H1 (cell line): ENCODE measurements around the gene CHST3. TPM values are rescaled to one million over a fixed set of nuclear protein-coding genes. Genes with fewer than 3 reads are reported as not detected.

Experiments used
- CTCF ChIA-PET: fragments of 300-600 bp; sonication (Branson Sonifier 250); formaldehyde crosslinking; loops from one replicate; lab custom pipeline; 2021; ENCODE audit not compliant: partially characterized antibody; lab: Charles Lee
- POLR2A ChIA-PET: fragments of 300-600 bp; sonication (Branson Sonifier 250); formaldehyde crosslinking; loops from one replicate; lab custom pipeline; 2021; ENCODE audit warnings: inconsistent platforms; ENCODE audit not compliant: partially characterized antibody; lab: Charles Lee
- DNase-seq, 2 experiments: peaks; one replicate each; pipeline versions ENCODE4 v3.0.0 to v3.0.0-alpha.2; 2010 to 2022; ENCODE audit warnings: low spot score in 2 of 2, low read depth in 1 of 2, mixed read lengths in 1 of 2
- FAIRE-seq: peaks from 2 replicates; lab custom pipeline; 2011; peaks lifted over from hg19 to GRCh38; lab: Jason Lieb, UNC
- H2AFZ ChIP-seq: 2 replicates; pipeline ENCODE4 v1.8.1; 2012; ENCODE audit warnings: low read length, inconsistent platforms
- H2AK5ac ChIP-seq: 2 replicates; pipeline ENCODE4 v1.6.1; 2013; ENCODE audit warnings: low read depth, low read length
- H2BK120ac ChIP-seq: replicated peaks from 2 replicates; pipeline ENCODE3; 2013; ENCODE audit warnings: low read depth, low read length, inconsistent platforms
- H2BK12ac ChIP-seq: 2 replicates; pipeline ENCODE4 v1.6.1; 2013; ENCODE audit warnings: low read depth, low read length
- H2BK15ac ChIP-seq: 2 replicates; pipeline ENCODE4 v1.6.1; 2013; ENCODE audit warnings: low read length
- H2BK20ac ChIP-seq: 2 replicates; pipeline ENCODE4 v1.6.1; 2013; ENCODE audit warnings: low read length
- H2BK5ac ChIP-seq: 2 replicates; pipeline ENCODE4 v1.6.1; 2013; ENCODE audit warnings: low read depth, low read length
- H3K14ac ChIP-seq: 2 replicates; pipeline ENCODE4 v1.6.1; 2013; ENCODE audit warnings: inconsistent platforms; ENCODE audit not compliant: insufficient read length
- H3K18ac ChIP-seq: 2 replicates; pipeline ENCODE4 v1.6.1; 2013; ENCODE audit warnings: low read length; ENCODE audit errors: extremely low read depth
- H3K23ac ChIP-seq: 2 replicates; pipeline ENCODE4 v1.6.1; 2013; ENCODE audit warnings: inconsistent platforms; ENCODE audit not compliant: insufficient read length
- H3K23me2 ChIP-seq: 2 replicates; pipeline ENCODE4 v1.6.1; 2013; ENCODE audit warnings: low read depth, low read length
- H3K27ac ChIP-seq: 2 replicates; pipeline ENCODE4 v1.6.1; 2011; ENCODE audit warnings: low read depth, low read length, inconsistent platforms
- H3K27me3 ChIP-seq, 4 experiments: replicated peaks in 1 of 4; 1 replicate in 1 of 4; 2 replicates in 3 of 4; pipeline versions ENCODE4 v1.6.1 to v1.8.1; 2011 to 2013; ENCODE audit warnings: low read length in 3 of 4, mild to moderate bottlenecking in 3 of 4, inconsistent platforms in 2 of 4, mixed read lengths in 2 of 4, moderate library complexity in 1 of 4; ENCODE audit not compliant: control insufficient read depth in 3 of 4, insufficient read depth in 3 of 4; ENCODE audit errors: extremely low read depth in 1 of 4
- H3K36me3 ChIP-seq, 4 experiments: 2 replicates each; pipeline versions ENCODE4 v1.6.1 to v1.8.1; 2011 to 2013; ENCODE audit warnings: mild to moderate bottlenecking in 4 of 4, low read length in 3 of 4, moderate library complexity in 2 of 4, control low read depth in 1 of 4, inconsistent platforms in 1 of 4; ENCODE audit not compliant: insufficient read depth in 4 of 4, control insufficient read depth in 2 of 4
- H3K4ac ChIP-seq: replicated peaks from 2 replicates; pipeline ENCODE3; 2013; ENCODE audit warnings: low read length, low read depth, mixed read lengths, inconsistent platforms; ENCODE audit not compliant: insufficient read length
- H3K4me1 ChIP-seq, 4 experiments: replicated peaks in 1 of 4; 1 replicate in 1 of 4; 2 replicates in 3 of 4; pipeline versions ENCODE4 v1.6.1 to v1.8.1; 2011 to 2013; ENCODE audit warnings: low read length in 3 of 4, inconsistent platforms in 2 of 4, mixed read lengths in 1 of 4; ENCODE audit not compliant: insufficient read depth in 4 of 4, control insufficient read depth in 3 of 4
- H3K4me2 ChIP-seq, 2 experiments: 2 replicates each; pipeline versions ENCODE4 v1.6.1 to v1.8.1; 2011 to 2013; ENCODE audit warnings: low read depth in 2 of 2, low read length in 2 of 2, control low read depth in 1 of 2, inconsistent platforms in 1 of 2, mild to moderate bottlenecking in 1 of 2; ENCODE audit not compliant: insufficient read depth in 1 of 2
- H3K4me3 ChIP-seq, 4 experiments: fragments of 200-600, 300-600 bp in 1 of 4; sonication (generic), shearing (Covaris generic), sonication (Bioruptor Twin) in 1 of 4; 2 replicates each; pipeline versions ENCODE4 v1.5.1 to v1.8.1; 2011 to 2016; ENCODE audit warnings: low read length in 4 of 4, low read depth in 3 of 4, control low read depth in 2 of 4, inconsistent platforms in 2 of 4, mild to moderate bottlenecking in 2 of 4, mixed read lengths in 1 of 4, moderate library complexity in 1 of 4; ENCODE audit not compliant: insufficient read depth in 2 of 4; ENCODE audit errors: extremely low read depth in 1 of 4
- H3K56ac ChIP-seq: replicated peaks from 2 replicates; pipeline ENCODE3; 2013; ENCODE audit warnings: low read depth, mild to moderate bottlenecking, mixed read lengths, low read length, inconsistent platforms; ENCODE audit not compliant: insufficient read length
- H3K79me1 ChIP-seq: 2 replicates; pipeline ENCODE4 v1.6.1; 2013; ENCODE audit warnings: low read depth, low read length, control low read depth
- H3K79me2 ChIP-seq, 2 experiments: 2 replicates each; pipeline versions ENCODE4 v1.6.1 to v1.8.1; 2012 to 2013; ENCODE audit warnings: low read length in 2 of 2, mild to moderate bottlenecking in 2 of 2, inconsistent platforms in 1 of 2; ENCODE audit not compliant: insufficient read depth in 2 of 2, control insufficient read depth in 1 of 2
- H3K9ac ChIP-seq, 4 experiments: replicated peaks in 1 of 4; 1 replicate in 1 of 4; 2 replicates in 3 of 4; pipeline versions ENCODE4 v1.6.1 to v1.8.1; 2011 to 2013; ENCODE audit warnings: low read depth in 3 of 4, low read length in 3 of 4, control low read depth in 2 of 4, mild to moderate bottlenecking in 2 of 4, moderate library complexity in 2 of 4, inconsistent platforms in 1 of 4; ENCODE audit errors: extremely low read depth in 1 of 4
- H3K9me3 ChIP-seq, 2 experiments: 2 replicates each; pipeline versions ENCODE4 v1.6.1 to v1.8.1; 2012 to 2013; ENCODE audit warnings: mild to moderate bottlenecking in 2 of 2, moderate library complexity in 2 of 2, control low read depth in 1 of 2, inconsistent platforms in 1 of 2, low read depth in 1 of 2, low read length in 1 of 2, mixed read lengths in 1 of 2; ENCODE audit not compliant: insufficient read depth in 2 of 2
- H4K20me1 ChIP-seq, 2 experiments: replicated peaks in 1 of 2; 2 replicates each; pipeline versions ENCODE3 to v1.8.1; 2011 to 2013; ENCODE audit warnings: inconsistent platforms in 2 of 2, low read length in 2 of 2, mild to moderate bottlenecking in 1 of 2; ENCODE audit not compliant: insufficient read depth in 2 of 2, control insufficient read depth in 1 of 2
- H4K5ac ChIP-seq: 2 replicates; pipeline ENCODE4 v1.6.1; 2013; ENCODE audit warnings: low read length, low read depth, mixed read lengths, inconsistent platforms; ENCODE audit not compliant: insufficient read length
- H4K8ac ChIP-seq: 2 replicates; pipeline ENCODE4 v1.8.0; 2013; ENCODE audit warnings: mild to moderate bottlenecking, moderate library complexity, low read length, inconsistent platforms; ENCODE audit not compliant: insufficient read depth; ENCODE audit errors: extremely low read depth
- H4K91ac ChIP-seq: replicated peaks from 2 replicates; pipeline ENCODE3; 2013; ENCODE audit warnings: low read length, mixed read lengths, inconsistent platforms; ENCODE audit not compliant: insufficient read length
- CHD1 ChIP-seq: IDR thresholded peaks from 2 replicates; pipeline ENCODE4 v1.6.1; 2012; ENCODE audit warnings: low read depth, low read length, improper control_type of control experiment
- CTCF ChIP-seq, 3 experiments: IDR thresholded peaks; 1 replicate in 2 of 3; 2 replicates in 1 of 3; pipeline versions ENCODE4 v1.5.1 to v1.6.1; 2011; ENCODE audit warnings: low read length in 3 of 3, mild to moderate bottlenecking in 3 of 3, inconsistent platforms in 2 of 3, low read depth in 1 of 3, moderate library complexity in 1 of 3; ENCODE audit not compliant: insufficient read depth in 1 of 3; ENCODE audit errors: control extremely low read depth in 1 of 3
- GABPA ChIP-seq: IDR thresholded peaks from 2 replicates; pipeline ENCODE4 v1.6.1; 2011; ENCODE audit warnings: mild to moderate bottlenecking, low read length, moderate library complexity, borderline replicate concordance; ENCODE audit not compliant: insufficient read depth
- HDAC6 ChIP-seq: IDR thresholded peaks from one replicate; pipeline ENCODE4 v1.7.1; 2012; ENCODE audit warnings: low read depth, mild to moderate bottlenecking, inconsistent platforms, low read length, moderate library complexity
- KDM5A ChIP-seq: fragments of 200-600 bp; IDR thresholded peaks from 2 replicates; pipeline ENCODE4 v1.7.1; 2012; ENCODE audit warnings: mild to moderate bottlenecking, low read length, inconsistent platforms, mixed read lengths
- MAFK ChIP-seq: IDR thresholded peaks from 2 replicates; pipeline ENCODE4 v1.6.1; 2012; ENCODE audit warnings: low read depth, mild to moderate bottlenecking, improper control_type of control experiment, low read length
- POLR2A ChIP-seq, 2 experiments: IDR thresholded peaks; 1 replicate in 1 of 2; 2 replicates in 1 of 2; pipeline ENCODE4 v1.6.1; 2011; ENCODE audit warnings: low read depth in 2 of 2, low read length in 2 of 2, mild to moderate bottlenecking in 2 of 2; ENCODE audit errors: control extremely low read depth in 1 of 2
- SIRT6 ChIP-seq: IDR thresholded peaks from one replicate; pipeline ENCODE4 v1.7.1; 2012; ENCODE audit warnings: low read length, inconsistent platforms
- SP4 ChIP-seq: IDR thresholded peaks from 2 replicates; pipeline ENCODE4 v1.6.1; 2012; ENCODE audit warnings: low read length, inconsistent platforms
- TAF1 ChIP-seq: IDR thresholded peaks from 2 replicates; pipeline ENCODE4 v1.6.1; 2011; ENCODE audit warnings: mild to moderate bottlenecking, low read depth, low read length
- YY1 ChIP-seq: IDR thresholded peaks from 2 replicates; pipeline ENCODE4 v1.6.1; 2011; ENCODE audit warnings: low read depth, mild to moderate bottlenecking, low read length
- WGBS, 2 experiments: shearing (Covaris generic) in 1 of 2; methylation state at CpG; one replicate each; pipeline versions ENCODE4 v1.1.6 to v1.1.7; 2013 to 2015; ENCODE audit warnings: low lambda C conversion rate in 2 of 2, mixed read lengths in 2 of 2, inconsistent platforms in 1 of 2, low coverage in 1 of 2, missing lambda C conversion rate in 1 of 2; ENCODE audit not compliant: insufficient replicate concordance in 2 of 2, insufficient coverage in 1 of 2, insufficient read length in 1 of 2; ENCODE audit errors: extremely low coverage in 1 of 2, missing lambda C conversion rate in 1 of 2; 5-methylcytosine and 5-hydroxymethylcytosine counted together
- polyA plus RNA-seq, 7 experiments: library from polyadenylated mRNA; depleted of rRNA in 3 of 7; stranded (reverse) in 5 of 7; unstranded in 2 of 7; fragments of >200 nt in 5 of 7; fragments of 200-250 nt in 2 of 7; gene quantifications; 1 replicate in 5 of 7; 2 replicates in 1 of 7; 4 replicates in 1 of 7; pipeline versions ENCODE4 v1.2.1 to v1.2.3, GENCODE V29; 2011 to 2013; ENCODE audit warnings: missing spikeins in 2 of 7, mixed read lengths in 2 of 7
- total RNA-seq: library from RNA; stranded (reverse); fragmentation: NEBNext Ultra II Directional; extraction: Animal tissue kit (Norgen Biotek cat#: 25700); gene quantifications from 2 replicates; pipeline ENCODE4 v1.2.1, GENCODE V29; 2021

Gene CHST3
- total and polyA plus RNA-seq, 2 of the 8 experiments (the other 6 are each of a cell fraction or from before 2014, with no cell fraction given) = 2.0 to 5.8 TPM

- no peak overlapping the region for H3K18ac ChIP-seq
- TF ChIP-seq HDAC6 (no peak), CHD1 (no peak), CTCF (IDR thresholded peaks at IDR 0.05; ENCODE audit: control extremely low read depth in 1 of 3, insufficient read depth in 1 of 3, low read depth in 1 of 3, low read length in 3 of 3) (no peak), POLR2A (IDR thresholded peaks at IDR 0.05; ENCODE audit: control extremely low read depth in 1 of 2, low read depth in 2 of 2, low read length in 2 of 2) (no peak), TAF1 (no peak), SP4 (no peak), GABPA (no peak), KDM5A (no peak), YY1 (no peak), MAFK (no peak), SIRT6 (no peak)
Observed at GRCh38 chr10:71968553-71969474, 4.6 kb downstream of the CHST3 start.

More at GRCh38 chr10:71968553-71969474, 4.6 kb downstream of the CHST3 start:
- Histone ChIP-seq H3K4me3 (no peak overlapping the region), H2BK20ac (no peak overlapping the region), H3K4me1 (peaks cover 2 to 14% (median 7%) of the 10 kb centered on the region in 4 experiments; a peak in 4 of 7 replicates), H3K36me3 (no peaks in the 10 kb centered on the region), H3K56ac (no peak overlapping the region), H4K20me1 (peaks cover 0 to 3% of the 10 kb centered on the region in 2 experiments), H4K8ac (no peak overlapping the region; the same call in 1 of the 2 replicates), H3K79me2 (no peaks in the 10 kb centered on the region), H2BK120ac (no peak overlapping the region), H3K9me3 (no peaks in the 10 kb centered on the region), H3K4ac (no peak overlapping the region), H2AK5ac (no peak overlapping the region), H3K9ac (no peak overlapping the region), H3K27ac (no peak overlapping the region), H3K4me2 (no peak overlapping the region), H2BK12ac (no peak overlapping the region), H3K14ac (no peak overlapping the region), H3K23ac (no peak overlapping the region), H3K79me1 (peaks cover 5% of the 10 kb centered on the region), H2BK5ac (no peak overlapping the region), H4K5ac (no peak overlapping the region), H3K27me3 (peaks cover 0 to 29% (median 21%) of the 10 kb centered on the region in 4 experiments; a peak in 5 of 7 replicates), H3K23me2 (peaks cover 13% of the 10 kb centered on the region), H2BK15ac (no peak overlapping the region), H4K91ac (no peak overlapping the region), H2AFZ (no peak overlapping the region)
- CTCF ChIA-PET = interaction anchor here (0.8 to 6.4 kb wide), 7 partner anchors 9 to 80 kb away, joined by 3 to 26 read pairs (median 6); no protein-coding TSS in a partner anchor
- DNase-seq (no peak), FAIRE-seq (no peak)
- WGBS, 2 experiments = 84% methylated on average over 10 of the region's 11 CpGs; no CpG with 5 or more reads in 1 of the 2 experiments
- POLR2A ChIA-PET = no interaction called here
